MM.1S (cell line): ENCODE results near the gene CTNNBL1.

Experiments used
- CTCF ChIP-seq: fragments of 300-600 bp; sonication (generic); IDR thresholded peaks from 2 replicates; pipeline ENCODE4 v1.5.1; 2016; ENCODE audit warnings: antibody characterized with exemption, low read length, mixed read lengths
- EZH2 ChIP-seq: fragments of 300-600 bp; sonication (generic); optimal IDR thresholded peaks from 2 replicates; pipeline ENCODE3; 2017; ENCODE audit warnings: low read depth, mild to moderate bottlenecking, antibody characterized with exemption, low read length, mixed read lengths

- TF ChIP-seq CTCF: no peak
- TF ChIP-seq EZH2: no peak
Observed at GRCh38 chr20:37836926-37837325, 143.1 kb downstream of the CTNNBL1 start.
